NCI-H748 (cell line): ENCODE data around the gene LOXL1.

Experiments used
- DNase-seq: peaks from one replicate; lab custom pipeline; 2025; ENCODE audit not compliant: unreplicated experiment; lab: John Stamatoyannopoulos, UW

The LOXL1 gene

GRCh38 chr15:73926219-73927002, at the start of gene LOXL1:
Gene LOXL1, plus strand, starts transcription at chr15:73926462. Its CDS starts 322 bp downstream, at chr15:73926784.
- DNase-seq = peak; percentile 79

GRCh38 chr15:73879426-73879825, 46.8 kb upstream of the LOXL1 start:
- DNase-seq = no peak

GRCh38 chr15:73881579-73882320, 44.5 kb upstream of the LOXL1 start:
- no peak for DNase-seq

- no peak for DNase-seq
These were observed 43.4 kb upstream of the LOXL1 start for GRCh38 chr15:73882761-73883419.

GRCh38 chr15:73884159-73884558, 42.1 kb upstream of the LOXL1 start:
- DNase-seq = no peak

GRCh38 chr15:73885954-73886700, 40.1 kb upstream of the LOXL1 start:
- no peak for DNase-seq

- no peak for DNase-seq
These were observed 39.4 kb upstream of the LOXL1 start for GRCh38 chr15:73886717-73887345.

- DNase-seq = no peak
These were observed 38.8 kb upstream of the LOXL1 start for GRCh38 chr15:73887481-73887880.

- DNase-seq = no peak
These were observed 37.8 kb upstream of the LOXL1 start for GRCh38 chr15:73888224-73889041.

- no peak for DNase-seq
These were observed 37.1 kb upstream of the LOXL1 start for GRCh38 chr15:73889053-73889761.

- DNase-seq = no peak
These were observed 36.5 kb upstream of the LOXL1 start for GRCh38 chr15:73889762-73890124.

- no peak for DNase-seq
These were observed 34.6 kb upstream of the LOXL1 start for GRCh38 chr15:73891328-73892315.

GRCh38 chr15:73892446-73893226, 33.6 kb upstream of the LOXL1 start:
- no peak for DNase-seq

GRCh38 chr15:73894133-73894814, 32.0 kb upstream of the LOXL1 start:
- DNase-seq = no peak

GRCh38 chr15:73897441-73898261, 28.6 kb upstream of the LOXL1 start:
- DNase-seq = peak; percentile 25
